GM12873 (cell line): Measurements from ENCODE around the gene GAS6.

Experiments
- CTCF ChIP-seq: IDR thresholded peaks from 2 replicates; pipeline ENCODE4 v1.5.1; 2012; ENCODE audit warnings: low read depth, mild to moderate bottlenecking, moderate library complexity, low read length, control low read depth; ENCODE audit not compliant: insufficient read depth; ENCODE audit errors: missing control alignments

GAS6 gene

DNA sequence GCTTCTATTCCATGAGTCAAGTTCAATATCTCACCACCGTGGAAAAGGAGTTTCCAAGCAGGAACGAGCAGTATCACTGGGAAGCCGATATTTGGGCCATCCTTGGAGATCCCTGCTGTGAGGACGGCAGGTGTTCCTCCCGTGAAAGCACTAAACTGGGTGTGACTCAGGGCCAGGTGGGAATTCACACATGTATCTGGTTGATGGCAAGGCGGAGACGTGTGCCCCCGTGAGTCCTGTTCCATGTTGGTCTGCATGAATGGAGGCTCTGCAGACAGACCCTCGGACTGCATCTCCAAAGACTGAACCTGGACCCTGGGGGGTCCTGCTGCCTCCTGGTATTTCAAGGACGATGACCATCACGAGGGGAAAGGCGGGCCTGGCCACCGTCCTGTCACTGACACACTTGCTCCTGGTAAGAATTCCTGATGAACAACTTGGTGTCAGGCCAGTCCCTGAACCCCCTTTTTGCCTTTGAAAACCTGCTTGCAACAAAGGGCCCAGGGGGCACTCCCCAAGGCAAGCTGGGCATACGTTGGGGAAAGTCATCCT, 22.8 kb upstream of the GAS6 start:
- no peak for TF ChIP-seq CTCF

DNA sequence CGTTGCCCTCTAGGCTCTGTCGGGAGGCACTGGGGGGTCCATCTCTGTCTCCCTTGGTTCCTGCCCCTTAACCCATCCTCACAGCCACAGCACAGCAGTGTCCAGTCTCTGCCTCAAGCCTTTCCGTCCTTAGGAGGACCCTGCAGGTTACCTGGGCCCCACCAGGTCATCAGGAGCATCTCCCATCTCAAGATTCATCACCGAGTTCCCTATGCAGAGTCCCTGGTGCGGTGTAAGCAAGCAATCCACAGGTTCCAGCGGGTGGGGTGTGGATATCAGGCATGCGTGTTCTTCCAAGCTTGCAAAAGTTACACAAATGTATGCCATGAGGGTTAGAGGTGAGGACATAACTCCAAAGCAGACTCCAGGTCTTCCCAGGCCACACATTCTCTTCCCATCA, 20.9 kb upstream of the GAS6 start:
- no peak for TF ChIP-seq CTCF

DNA sequence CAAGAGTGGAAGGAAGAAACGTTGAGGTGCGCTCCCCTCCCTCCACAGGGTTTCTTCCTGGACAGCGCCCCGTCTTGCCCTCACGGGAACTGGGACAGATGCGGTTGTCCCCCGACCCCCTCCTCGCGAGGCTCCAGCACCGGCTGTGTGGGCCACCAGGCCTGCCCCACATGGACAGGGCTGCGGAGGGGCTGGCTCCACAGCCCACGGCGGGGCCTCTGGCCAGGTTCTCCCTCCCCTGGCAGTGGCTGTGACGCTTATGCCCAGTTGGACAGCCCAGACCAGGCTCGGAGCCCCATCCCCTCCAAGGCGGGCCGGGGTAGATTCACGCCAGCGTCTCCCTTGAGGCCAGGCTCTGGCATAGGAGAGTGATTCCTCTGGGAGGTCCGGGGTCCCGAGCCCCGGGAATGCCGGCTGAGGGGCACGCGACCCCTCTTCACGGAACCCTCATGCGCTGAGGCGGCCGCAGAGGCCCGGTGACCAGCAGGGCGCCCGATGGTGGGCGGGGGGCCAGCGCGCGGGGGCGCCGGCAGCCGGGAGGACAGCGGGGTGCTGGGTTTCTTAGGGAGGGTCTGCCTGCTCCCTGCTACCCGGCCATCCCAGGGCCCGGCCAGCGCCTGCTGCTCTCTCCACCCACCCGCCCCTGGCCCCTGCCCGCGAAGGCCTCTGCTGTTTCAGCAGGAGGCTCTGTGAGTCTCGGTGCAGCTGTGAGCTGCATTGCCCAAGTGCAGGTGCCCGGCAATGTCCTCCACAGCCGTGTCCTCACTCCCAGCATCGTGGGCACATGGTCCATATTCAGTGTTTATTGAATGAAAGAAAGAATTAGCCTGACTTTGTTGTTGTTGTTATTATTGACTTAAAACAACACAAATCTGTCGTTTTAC, 20.3 kb upstream of the GAS6 start:
- no peak for TF ChIP-seq CTCF

DNA sequence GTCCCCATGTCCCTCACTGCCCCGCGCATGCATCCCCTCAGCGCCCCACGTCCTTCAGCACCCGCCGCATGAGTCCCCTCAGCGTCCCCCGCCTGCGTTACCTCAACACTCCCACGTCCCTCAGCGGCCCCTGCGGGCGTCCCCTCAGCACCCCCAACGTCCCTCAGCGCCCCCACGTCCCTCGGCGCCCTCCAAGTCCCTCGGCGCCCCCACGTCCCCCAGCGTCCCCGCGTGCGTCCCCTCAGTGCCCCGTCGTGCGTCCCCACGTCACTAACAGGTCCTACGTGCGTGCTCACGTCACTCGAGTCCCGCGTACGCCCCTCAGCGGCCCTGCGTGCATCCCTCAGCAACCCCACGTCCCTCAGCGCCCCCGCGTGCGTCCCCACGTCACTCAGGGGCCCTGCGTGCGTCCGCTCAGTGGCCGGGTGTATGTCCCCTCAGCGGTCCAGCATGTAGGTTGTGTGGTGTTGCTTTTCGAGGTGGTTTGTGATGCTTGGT, 19.5 kb upstream of the GAS6 start:
- TF ChIP-seq CTCF, result no peak

DNA sequence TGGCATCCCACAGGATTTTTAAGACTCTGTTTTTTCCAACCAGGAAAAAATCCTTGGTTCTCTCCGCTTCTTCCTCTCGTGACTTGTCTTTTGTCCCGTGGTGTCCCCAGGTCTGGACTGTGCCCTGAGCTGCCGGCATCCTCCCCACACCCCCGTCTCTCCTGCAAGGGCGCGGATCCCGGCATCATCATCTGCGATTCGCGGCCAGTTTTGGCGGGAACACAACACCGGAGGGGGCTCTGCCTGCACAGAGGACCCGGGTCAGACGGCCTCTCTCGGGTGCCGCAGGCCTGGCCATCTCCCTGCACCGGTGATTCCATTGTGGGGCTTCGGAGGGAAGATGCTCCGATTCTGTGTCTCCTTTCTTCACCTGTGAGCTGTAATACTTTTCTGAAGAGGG, 18.8 kb upstream of the GAS6 start:
- TF ChIP-seq CTCF, result no peak

GRCh38 chr13:113882267-113882630, 18.4 kb upstream of the GAS6 start:
- no peak for TF ChIP-seq CTCF

DNA sequence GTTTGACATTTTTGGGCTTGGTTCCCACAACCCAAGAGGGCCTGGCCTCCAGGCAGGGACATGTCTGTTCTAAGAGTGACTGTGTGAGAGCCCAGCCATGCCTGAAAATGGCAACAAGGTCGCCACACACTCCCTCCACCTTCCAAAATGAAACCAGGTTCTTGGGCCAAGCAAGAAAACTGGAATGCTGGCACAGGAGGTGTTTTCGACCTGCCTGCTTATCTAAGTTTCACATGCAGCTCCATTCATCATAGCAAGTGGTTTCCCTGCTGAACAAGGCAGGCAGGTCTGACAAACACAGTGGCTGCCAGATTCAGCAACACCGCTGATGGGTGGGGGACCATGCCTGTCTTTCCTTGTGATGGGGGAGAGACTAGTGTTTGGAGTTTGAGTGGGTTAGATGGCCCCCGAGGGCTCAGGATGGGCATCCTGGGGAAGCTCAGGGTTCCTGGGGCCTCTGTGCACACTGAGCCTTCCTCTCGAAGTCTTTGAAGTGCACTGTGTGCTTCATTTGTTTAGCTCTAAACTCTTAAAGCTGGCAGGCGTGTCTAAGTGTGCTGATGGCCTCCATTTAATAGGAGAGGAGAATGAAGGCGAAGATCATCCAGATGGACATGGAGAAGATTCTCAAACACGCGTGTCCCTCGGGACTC, 17.9 kb upstream of the GAS6 start:
- TF ChIP-seq CTCF, result no peak
